ENCODE measurements around the gene ATP1B1.
"Not testable (repeated sequence)": the region's sequence is repeated elsewhere in the genome, so short reads cannot be mapped to it uniquely, and the experiment has no call there.

The ATP1B1 gene

DNA sequence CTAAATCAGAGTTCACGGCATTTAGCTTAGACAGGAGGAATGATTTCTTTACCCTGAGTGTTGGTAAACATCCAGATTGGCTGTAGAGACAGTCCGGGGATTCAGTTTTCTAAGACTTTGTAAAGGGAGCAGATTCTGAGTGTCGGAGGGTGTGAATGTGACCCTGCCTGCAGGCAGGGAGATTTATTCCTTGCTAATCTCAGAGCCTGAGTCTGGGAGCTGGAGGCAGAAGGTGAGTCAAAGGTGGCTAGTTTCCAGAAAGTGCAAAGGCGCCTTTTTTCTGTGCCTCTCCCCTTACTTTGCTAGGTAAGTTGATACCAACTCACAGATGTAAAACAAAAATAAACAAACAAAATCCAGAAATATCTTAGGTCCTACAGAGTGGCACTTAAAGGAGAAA is 11.7 kb downstream of the ATP1B1 start:
- DNase-seq: no peak

DNA sequence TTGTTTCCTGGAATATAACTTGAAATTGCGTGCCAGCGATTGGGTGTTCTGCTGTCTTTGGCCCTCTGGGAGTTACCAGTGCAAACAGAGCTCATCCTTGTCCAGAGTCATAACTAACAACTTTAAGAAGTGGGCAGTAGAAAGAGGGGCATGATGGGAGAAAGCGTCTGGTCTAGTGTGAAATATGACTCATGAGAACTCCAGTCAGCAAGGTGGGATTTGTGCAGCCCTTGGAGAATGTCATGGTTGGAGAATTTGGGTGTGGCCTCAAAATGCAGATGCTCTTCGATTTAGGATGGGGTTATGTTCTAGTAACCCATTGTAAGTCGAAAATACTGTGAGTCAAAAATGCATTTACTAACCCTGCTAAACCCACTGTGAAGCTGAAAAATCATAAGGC is 12.9 kb downstream of the ATP1B1 start:
- DNase-seq: peak; percentile 83

DNA sequence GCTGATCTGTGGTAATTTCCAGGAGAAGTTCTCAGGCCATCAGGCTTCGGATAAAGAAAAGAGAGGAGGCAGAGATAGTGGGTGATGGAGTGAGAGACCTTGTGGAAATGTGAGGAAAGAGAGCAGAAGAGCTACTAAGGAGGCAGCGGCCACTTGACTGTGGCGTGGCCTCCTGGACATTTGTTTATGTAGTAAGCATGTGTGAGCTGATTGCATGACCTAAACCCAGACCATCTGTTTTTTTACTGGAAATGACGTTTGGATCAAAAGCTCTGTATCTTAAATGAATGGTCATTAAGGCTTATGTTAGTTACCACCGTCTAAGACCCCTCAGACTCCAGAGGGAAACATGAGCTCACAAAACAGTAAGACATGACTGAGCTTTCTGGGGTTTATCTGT is 13.6 kb downstream of the ATP1B1 start:
- peak; percentile 38 for DNase-seq

DNA sequence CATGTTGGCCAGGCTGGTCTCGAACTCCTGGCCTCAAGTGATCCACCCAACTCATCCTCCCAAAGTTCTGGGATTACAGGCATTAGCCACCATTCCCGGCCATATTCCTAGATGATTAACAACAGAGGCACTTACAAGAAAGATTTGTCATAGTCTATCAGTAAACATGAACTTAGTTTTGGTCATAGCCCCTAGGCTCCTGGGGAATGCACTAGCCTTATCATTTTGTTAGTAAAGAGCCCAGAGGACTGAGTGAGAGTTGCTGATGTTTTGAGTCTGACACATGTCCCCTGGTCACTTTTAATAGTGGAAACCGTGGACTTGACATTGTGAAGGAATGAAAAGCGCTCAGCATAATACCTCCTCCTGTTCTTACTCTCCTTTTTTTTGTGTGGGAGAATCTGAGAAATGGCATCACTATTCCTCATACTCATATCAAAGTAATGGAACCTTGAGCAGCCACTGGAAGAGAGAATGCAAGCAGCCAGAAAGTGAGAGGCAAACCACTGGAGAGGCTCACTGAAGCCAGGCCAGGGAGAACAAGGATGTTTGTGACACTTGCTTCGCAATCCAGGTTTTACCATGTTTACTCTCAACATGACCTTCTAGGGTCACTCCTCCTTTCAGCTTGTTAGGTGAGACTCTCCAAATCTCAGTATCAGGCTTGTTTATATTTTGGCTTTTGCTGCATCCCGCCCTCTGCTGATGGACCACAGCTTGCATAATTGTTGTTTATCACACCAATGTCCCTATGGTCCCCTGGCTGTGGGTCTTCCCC is 14.8 kb downstream of the ATP1B1 start:
- DNase-seq: peak; percentile 36

DNA sequence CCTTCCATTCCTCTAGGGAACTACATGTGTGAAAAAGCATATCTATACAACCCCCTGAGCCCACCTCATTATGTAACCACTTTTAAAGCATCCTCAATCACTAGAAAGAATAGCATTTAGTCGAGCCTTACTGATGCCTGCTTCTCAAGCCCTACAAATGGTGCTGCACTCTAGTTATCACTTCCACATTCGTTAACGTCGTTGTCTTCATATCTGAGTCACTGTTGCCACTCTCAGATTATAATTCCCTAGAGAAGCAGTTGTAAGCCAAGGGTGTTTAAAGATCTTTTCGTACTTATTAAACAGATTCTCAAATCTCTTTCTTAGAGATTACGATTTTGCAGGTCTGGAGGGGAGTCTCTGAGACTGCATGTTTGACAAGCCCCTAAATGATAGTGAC is 16.5 kb downstream of the ATP1B1 start:
- DNase-seq: no peak

DNA sequence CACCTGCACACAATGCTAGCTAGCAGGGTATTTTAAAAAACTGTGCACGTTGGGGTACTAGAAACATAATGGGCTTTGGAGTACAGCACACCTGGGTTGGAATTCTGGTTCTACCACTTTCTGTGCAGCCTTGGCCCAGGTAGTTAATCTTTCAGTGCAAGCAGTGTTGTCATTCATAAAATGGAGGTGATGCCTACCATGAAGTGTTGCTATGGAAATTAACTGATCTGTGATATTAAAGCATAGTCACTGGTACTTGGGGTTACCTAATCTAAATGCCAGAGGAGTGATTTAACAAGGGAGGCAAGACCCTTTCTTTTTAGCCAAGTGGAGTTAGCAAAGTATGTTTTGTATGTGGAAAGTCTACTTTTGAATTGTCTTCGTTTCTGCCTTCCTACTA is 18.0 kb downstream of the ATP1B1 start:
- DNase-seq: no peak

DNA sequence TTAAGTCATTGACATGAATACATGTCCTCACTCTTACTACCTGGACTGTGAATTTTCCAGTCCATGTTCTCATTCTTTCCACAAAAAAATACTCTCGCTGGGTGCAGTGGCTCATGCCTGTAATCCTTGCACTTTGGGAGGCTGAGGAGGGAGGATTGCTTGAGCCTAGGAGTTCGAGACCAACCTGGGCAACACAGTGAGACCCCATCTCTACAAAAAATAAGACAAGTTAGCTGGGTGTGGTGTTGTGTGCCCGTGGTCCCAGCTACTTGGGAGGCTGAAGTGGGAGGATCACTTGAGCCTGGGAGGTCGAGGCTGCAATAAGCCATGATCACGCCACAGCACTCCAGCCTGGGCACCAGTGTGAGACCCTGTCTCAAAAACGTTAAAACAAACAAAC is 19.1 kb downstream of the ATP1B1 start:
- not testable (repeated sequence) for DNase-seq

DNA sequence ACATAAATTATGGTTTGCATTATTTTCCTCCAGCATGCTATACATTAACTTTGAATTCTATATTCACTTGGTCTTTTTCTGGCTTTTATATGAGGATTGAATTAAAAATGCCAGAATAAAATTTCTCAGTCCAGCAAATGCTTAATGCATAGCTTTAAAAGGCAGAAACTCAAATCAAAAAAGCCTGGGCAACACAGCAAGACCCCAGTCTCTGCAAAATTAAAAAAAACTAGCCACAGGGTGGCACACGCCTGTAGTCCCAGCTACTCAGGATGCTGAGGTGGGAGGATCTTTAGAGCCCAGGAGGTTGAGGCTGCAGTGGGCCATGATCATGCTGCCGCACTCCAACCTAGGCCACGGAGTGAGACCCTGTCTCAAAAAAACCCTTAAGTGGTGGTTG is 19.8 kb downstream of the ATP1B1 start:
- DNase-seq: no peak

DNA sequence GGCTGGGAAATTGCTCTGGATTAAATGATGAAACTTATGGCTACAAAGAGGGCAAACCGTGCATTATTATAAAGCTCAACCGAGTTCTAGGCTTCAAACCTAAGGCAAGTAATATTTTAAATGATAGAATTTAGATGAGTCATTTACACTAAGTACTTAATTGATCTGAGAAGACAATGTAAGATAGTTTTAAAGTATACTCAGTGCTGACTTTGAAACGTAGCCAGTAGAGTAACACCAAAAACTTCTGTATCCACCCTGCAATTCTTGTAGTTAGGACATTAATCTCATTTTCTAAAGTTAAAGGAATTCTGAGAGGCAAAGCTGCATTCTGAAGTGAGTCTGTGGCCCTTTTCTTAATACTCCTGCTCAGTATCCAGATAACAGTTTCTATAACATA is 20.8 kb downstream of the ATP1B1 start:
- DNase-seq: no peak

DNA sequence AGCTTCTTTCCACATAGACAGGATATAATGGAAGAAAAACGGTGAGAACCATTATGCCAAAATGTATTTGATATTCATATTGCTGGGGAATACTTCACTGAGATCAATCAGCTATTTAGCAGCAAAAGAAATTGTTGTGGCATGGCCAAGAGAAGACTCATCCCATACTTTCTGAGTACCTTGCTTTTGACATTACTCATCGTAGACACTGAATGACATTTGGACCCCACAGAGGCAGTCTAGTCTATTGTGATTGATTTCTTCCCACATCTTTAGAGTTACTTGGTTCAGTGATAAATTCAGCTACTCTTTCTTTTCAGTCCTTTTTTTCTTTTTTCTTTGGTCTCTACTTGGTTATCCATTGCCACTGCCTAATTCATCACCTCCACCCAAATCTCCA is 22.1 kb downstream of the ATP1B1 start:
- DNase-seq: no peak

DNA sequence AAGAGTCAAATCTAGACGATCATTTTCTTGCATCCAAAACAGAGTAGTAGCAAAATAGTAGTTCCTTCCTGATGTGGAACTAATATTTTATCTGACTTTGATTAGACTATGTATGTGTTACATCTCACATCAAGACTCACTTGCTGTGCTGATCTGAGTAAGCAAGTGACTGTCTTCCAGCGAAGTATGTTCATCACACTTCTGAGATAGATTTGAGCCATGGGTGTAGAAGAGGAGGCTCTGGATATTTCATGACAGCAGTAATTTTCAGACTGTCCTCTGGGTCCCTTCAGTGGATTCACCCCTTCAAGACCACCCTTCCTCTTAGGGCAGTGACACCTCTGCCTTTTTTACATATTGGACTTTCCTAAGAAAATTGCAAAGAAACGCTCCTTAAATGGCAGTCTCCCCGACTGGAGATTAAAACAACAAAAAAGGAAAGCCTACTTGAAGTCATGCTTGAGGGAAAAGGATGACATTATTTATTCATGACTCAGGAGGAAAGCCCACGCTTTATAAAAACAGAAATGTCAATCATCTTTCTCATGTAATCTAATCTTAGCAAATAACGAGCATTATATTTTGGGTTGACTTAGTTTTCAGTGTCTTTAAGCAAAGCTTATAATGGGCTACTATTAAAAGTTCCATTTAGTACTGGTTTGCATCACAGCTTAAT is 22.8 kb downstream of the ATP1B1 start:
- no peak for DNase-seq

DNA sequence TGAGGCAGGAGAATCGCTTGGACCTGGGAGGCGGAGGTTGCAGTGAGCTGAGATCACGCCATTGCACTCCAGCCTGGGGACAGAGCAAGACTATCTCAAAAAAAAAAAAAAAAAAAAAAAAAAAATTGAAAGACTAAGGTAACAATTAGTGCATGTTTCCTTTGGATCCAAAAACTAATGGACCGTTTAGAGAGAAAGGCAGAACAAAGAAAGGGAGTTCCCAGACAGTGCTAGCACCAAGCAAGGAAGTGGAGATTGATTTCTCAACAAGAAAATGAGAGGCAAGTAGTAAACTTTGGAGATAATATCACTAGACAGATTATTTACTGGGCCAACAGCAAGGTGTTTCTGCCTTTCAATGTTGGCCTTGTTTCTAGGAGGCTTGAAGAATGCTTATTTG is 24.2 kb downstream of the ATP1B1 start:
- DNase-seq: no peak

DNA sequence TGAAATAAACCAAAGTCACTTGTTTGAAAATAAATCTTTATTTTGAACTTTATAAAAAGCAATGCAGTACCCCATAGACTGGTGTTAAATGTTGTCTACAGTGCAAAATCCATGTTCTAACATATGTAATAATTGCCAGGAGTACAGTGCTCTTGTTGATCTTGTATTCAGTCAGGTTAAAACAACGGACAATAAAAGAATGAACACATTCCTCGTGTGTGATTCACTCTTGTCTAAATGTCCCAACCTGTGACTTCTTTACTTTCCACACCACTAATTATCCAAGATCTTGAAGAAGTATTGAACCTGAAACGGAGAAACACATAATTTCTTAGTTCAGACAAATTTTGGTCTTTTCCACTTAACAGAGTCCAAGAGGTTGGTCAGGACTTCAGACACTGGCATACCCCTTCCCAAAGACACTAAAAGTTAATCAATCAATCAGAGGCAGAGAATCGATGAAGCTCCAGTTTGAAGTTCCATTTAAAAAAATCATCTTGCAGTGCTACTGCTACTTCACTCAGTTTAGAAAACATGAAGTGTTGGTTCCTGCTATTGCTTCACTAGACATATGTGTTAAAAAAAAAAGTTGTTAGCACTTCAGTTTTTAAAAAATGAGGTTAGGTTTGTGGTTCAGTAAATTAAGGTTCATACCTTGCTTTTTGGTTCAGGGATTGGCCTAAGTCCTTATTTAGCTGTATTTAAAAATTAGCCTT is 26.2 kb downstream of the ATP1B1 start:
- DNase-seq: no peak

DNA sequence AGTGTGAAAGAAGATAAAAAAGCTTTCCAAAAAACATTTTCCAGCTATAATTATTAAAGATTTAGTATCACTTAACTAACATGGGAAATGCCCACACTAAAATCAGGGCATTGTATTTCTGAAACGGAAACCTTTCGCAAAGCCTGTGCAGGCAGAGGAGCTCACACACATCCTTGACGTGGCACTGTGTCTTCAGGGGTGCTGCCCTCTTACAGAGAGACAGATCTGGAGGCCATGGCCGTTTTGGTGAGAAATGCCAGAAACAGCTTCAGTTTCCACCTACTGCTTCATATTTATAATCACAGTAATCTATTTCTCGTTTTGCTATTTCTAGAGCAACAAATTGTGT is 26.7 kb downstream of the ATP1B1 start:
- DNase-seq: no peak

DNA sequence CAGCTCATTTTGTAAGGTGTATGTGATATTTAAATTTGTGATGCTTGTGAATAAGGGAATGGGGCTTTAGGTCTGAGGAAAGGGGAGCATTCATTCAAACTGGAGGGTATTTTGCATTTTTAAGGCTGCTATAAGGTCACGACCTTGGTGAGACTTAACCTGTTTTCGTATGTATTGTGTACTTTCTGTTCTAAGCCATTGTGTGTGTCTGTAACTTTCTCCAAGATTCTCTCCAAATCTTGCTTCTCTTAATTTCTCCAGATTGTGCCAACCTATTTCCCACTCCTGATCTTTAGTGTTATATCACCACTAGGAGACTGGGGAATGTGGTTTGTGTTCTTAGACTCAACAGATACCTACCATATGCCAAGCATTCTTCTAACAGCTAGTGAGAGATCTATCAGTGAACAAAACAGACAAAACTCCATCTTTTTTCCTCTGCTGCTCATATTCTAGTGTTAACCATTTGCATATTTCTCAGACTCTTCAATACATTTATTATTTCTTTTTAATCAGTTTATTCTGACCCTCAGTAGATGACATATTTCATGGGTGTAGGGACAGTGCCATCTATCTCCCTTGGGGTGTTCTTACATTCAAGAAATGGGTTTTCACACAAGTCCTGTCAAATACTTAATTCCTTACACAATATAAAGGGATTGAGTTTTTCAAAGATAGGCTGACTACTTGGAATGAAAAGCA is 27.5 kb downstream of the ATP1B1 start:
- no peak for DNase-seq

DNA sequence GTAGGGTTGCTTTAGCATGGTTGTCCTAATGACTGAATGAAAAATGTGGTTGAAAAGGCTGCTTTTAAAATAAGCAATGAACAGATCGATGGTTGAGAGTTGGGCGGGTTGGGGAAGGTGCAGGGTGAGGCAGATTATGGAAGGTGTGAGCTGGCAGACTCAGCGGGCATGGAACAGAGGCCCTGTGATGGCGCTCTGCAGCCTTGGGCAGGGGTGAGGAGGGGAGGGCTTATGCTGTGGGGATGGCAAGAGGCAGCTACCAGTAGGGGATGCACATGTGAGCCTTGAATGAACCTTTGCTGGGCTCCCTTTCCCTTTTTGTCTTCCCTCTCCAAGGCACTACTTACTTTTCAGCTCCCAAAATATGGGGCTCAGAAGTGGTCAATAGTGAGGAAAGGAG is 30.9 kb downstream of the ATP1B1 start:
- no peak for DNase-seq

DNA sequence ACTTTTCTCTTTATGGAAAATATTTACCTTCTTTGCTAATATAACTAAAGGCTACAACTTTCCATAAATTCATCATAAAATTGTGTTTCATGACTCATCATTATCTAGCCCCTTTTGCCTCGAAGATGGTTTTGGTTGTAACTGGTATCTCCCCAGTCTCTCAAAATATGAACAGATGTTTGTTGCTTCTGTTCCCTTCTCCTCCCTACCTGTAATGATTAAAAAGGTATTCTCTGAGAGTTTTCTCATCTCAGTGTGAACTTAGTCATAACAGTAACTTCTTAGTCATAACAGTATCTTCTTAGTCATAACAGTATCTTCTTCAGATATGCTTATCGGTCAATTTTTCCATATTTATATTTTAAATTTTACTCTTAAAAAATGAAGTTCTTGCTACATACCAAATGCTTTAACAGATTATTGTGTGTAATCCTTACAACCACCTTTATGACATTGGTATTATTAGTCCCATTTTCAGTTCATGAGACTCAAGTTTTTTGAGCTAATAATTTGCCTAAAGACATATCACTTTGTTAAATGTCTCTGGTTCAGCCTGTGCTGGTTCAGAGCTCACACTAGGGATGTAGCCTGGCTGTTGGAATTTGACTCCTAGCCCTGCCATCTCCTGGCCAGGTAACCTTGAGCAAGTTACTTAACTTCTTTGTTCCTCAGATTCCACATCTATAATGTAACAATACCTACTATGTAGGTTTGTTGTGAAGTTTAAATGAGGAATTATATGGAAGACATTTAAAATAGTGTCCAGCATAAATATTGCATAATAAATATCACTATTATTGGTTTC is 32.6 kb downstream of the ATP1B1 start:
- no peak for DNase-seq

DNA sequence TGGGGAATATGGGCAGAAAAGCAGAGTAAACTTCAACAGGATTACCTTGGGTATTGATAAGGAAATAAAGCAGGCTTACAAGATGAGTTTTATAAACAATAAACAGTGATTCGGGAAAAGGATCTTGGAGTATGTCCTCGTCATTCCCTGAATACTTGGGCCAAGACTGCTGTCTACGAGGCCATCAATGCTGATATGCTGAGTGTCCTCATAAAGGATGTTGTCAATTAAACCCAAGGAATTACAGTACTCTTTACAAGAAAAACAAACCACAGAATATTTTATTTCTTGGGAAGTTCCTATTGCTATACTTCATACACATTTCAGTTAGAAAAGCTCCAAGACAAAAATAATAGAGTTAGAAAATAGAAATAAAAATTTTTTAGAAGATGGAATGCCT is 34.9 kb downstream of the ATP1B1 start:
- DNase-seq: no peak

DNA sequence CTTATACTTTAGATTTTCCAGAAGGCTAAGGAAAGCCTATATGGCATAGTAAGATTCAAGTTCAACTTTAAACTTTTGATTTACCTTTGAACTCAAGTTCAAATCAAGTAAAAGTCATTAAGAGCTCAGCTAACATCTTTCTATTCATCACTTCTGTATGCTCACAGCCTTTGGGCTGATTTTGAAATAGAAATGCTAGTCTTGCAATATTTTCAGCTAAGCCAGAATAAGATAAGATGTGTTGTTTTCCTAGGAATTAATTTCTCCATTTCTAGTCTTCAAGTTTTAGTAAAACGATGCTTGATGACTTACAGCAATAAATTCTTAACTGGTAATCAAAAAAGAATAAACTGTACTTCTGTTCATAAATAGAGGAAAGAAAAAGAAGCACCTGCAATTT is 35.6 kb downstream of the ATP1B1 start:
- no peak for DNase-seq

DNA sequence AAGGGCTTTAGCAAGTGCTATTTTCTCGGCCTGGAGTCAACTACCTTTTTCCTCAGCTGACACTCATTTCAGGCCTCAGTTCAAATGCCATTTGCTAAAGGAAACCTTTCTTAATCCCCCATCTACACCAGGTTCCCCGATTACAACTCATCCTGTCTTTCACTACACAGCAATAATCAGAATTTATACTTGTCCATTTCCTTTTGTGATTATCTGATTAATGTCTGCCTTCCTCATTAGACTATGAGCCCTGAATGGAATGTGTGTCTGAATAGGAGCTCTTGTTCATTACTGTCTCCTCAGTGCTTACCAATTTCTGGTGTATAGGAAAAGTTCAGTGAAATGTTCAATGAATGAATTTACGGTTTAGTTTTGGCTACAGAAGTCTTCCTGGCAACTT is 36.9 kb downstream of the ATP1B1 start:
- DNase-seq: no peak

DNA sequence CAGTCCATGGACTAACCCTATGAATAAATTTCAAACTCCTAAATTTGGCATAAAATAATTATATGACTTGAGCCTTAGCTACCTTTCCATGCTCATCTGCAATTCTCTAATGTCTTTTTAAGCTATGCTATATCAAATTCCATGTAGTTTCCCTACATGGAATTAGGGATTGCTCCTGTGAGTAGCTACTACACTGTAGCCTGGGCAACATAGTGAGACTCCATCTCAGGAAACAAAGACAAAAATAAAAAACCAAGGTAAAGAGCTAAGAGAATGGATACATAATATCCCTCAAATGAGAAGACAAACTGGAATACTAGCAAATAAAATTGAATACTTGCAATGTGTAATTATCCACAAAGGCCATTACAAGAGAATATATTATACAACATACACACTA is 37.5 kb downstream of the ATP1B1 start:
- DNase-seq: no peak

DNA sequence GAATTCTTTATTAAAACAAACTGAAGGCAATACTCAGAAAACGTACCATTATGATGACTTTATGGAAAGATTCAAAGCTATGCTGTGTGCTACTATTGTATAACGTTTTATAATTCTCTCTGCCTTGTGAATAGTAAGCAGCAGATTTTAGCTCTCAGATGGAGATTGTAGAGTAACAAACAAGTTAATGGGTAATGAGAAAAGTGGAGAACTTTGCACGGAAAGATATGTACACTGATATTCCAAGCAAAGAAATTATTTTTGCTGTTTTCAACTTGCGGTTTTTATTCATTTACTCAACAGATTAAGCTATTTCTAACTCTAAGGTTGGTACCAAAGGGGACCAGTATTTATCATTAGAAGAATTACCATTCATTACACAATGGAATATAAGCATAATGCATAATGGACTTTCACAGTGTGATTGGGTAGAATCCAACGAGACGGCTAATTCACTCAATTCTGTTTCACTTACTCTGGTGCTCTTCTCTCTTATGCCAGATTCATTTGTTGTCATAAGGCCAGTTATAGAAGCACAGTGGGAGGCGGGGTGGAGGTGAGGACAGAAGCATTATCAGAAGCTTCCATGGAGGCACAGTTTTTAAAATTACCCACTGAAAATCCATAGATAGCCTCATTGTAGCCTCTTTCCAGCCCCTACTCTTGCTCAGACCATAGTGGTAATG is 38.6 kb downstream of the ATP1B1 start:
- DNase-seq: no peak

Measured in EL (cell line).